HG02623 (cell line): ENCODE results near the gene RNF213.

ENCODE experiments used
- ATAC-seq: cut with Tn5 transposase; IDR thresholded peaks from one replicate; pipeline ENCODE4 v1.9.1; 2021; ENCODE audit warnings: moderate library complexity; ENCODE audit not compliant: unreplicated experiment

Gene RNF213

GRCh38 chr17:80365001-80365965 is 104.6 kb downstream of the RNF213 start:
- ATAC-seq: no peak

- no peak for ATAC-seq
Observed at GRCh38 chr17:80365983-80366382, 105.3 kb downstream of the RNF213 start.

GRCh38 chr17:80367503-80367902 is 106.9 kb downstream of the RNF213 start:
- no peak for ATAC-seq

GRCh38 chr17:80371196-80371595 is 110.5 kb downstream of the RNF213 start:
- ATAC-seq: no peak

- ATAC-seq: no peak
Observed at GRCh38 chr17:80372456-80372855, 111.8 kb downstream of the RNF213 start.

- no peak for ATAC-seq
Observed at GRCh38 chr17:80372922-80373570, 112.4 kb downstream of the RNF213 start.

- no peak for ATAC-seq
Observed at GRCh38 chr17:80374039-80374731, 113.5 kb downstream of the RNF213 start.

- no peak for ATAC-seq
Observed at GRCh38 chr17:80374732-80375585, 114.3 kb downstream of the RNF213 start.

GRCh38 chr17:80376531-80376930 is 115.9 kb downstream of the RNF213 start:
- no peak for ATAC-seq

- no peak for ATAC-seq
Observed at GRCh38 chr17:80377798-80378197, 117.1 kb downstream of the RNF213 start.

- no peak for ATAC-seq
Observed at GRCh38 chr17:80379348-80379747, 118.7 kb downstream of the RNF213 start.

GRCh38 chr17:80380068-80380467 is 119.4 kb downstream of the RNF213 start:
- no peak for ATAC-seq

- no peak for ATAC-seq
Observed at GRCh38 chr17:80380555-80381002, 119.9 kb downstream of the RNF213 start.

- no peak for ATAC-seq
Observed at GRCh38 chr17:80381416-80381923, 120.8 kb downstream of the RNF213 start.

GRCh38 chr17:80382446-80382845 is 121.8 kb downstream of the RNF213 start:
- ATAC-seq: no peak

GRCh38 chr17:80382956-80383355 is 122.3 kb downstream of the RNF213 start:
- no peak for ATAC-seq

- ATAC-seq: no peak
Observed at GRCh38 chr17:80384078-80384960, 123.7 kb downstream of the RNF213 start.

GRCh38 chr17:80385046-80385445 is 124.4 kb downstream of the RNF213 start:
- ATAC-seq: no peak

- no peak for ATAC-seq
Observed at GRCh38 chr17:80386341-80386740, 125.7 kb downstream of the RNF213 start.
